SU-DHL-6 (cell line): Measurements from ENCODE around the gene TMC1.

Experiments
- H2AFZ ChIP-seq: fragments of 200-600 bp; sonication (generic); 2 replicates; pipeline ENCODE4 v1.6.1; 2014; ENCODE audit warnings: low read depth, mild to moderate bottlenecking, moderate library complexity, mixed read lengths, antibody characterized with exemption, low read length; ENCODE audit not compliant: severe bottlenecking
- H3F3A ChIP-seq: fragments of 200-600 bp; shearing (Covaris generic); 2 replicates; pipeline ENCODE4 v1.6.0; 2016; ENCODE audit warnings: antibody characterized with exemption, mild to moderate bottlenecking; ENCODE audit not compliant: insufficient read depth
- H3K27ac ChIP-seq: fragments of 200-600 bp; sonication (generic); 2 replicates; pipeline ENCODE4 v1.5.1; 2016; ENCODE audit warnings: low read depth, mild to moderate bottlenecking, low read length, moderate library complexity, mixed read lengths
- H3K27me3 ChIP-seq: fragments of 200-600 bp; sonication (generic), shearing (Covaris generic); 2 replicates; pipeline ENCODE4 v1.6.0; 2014; ENCODE audit warnings: mild to moderate bottlenecking, low read length
- H3K36me3 ChIP-seq: fragments of 200-600 bp; sonication (generic); 2 replicates; pipeline ENCODE4 v1.6.1; 2014; ENCODE audit warnings: mild to moderate bottlenecking, low read length, mixed read lengths
- H3K4me2 ChIP-seq: fragments of 300-600, 200-600 bp; shearing (Covaris generic), sonication (generic); 2 replicates; pipeline ENCODE4 v1.6.0; 2014; ENCODE audit warnings: low read length, low read depth, mild to moderate bottlenecking; ENCODE audit not compliant: poor library complexity, severe bottlenecking
- H3K4me3 ChIP-seq: fragments of 200-600 bp; sonication (generic); 2 replicates; pipeline ENCODE4 v1.5.1; 2014; ENCODE audit warnings: antibody characterized with exemption, low read length, mild to moderate bottlenecking, mixed read lengths; ENCODE audit not compliant: insufficient read depth, poor library complexity, severe bottlenecking
- H3K79me2 ChIP-seq: fragments of 200-600 bp; sonication (generic); 2 replicates; pipeline ENCODE4 v1.6.1; 2014; ENCODE audit warnings: mild to moderate bottlenecking, low read length, moderate library complexity; ENCODE audit not compliant: insufficient read depth
- H3K9ac ChIP-seq: fragments of 200-600 bp; sonication (generic); 2 replicates; pipeline ENCODE4 v1.7.0; 2014; ENCODE audit warnings: mild to moderate bottlenecking, low read length
- H3K9me2 ChIP-seq: fragments of 200-600 bp; sonication (generic); replicated peaks from 2 replicates; pipeline ENCODE4 v1.6.1; 2014; ENCODE audit warnings: low read length; ENCODE audit not compliant: insufficient read depth
- H3K9me3 ChIP-seq: fragments of 200-600 bp; sonication (generic); 2 replicates; pipeline ENCODE4 v1.6.1; 2014; ENCODE audit warnings: low read length, mixed read lengths; ENCODE audit not compliant: insufficient read depth
- H4K20me1 ChIP-seq: fragments of 200-600 bp; sonication (generic); 2 replicates; pipeline ENCODE4 v1.6.1; 2014; ENCODE audit warnings: low read depth, mild to moderate bottlenecking, antibody characterized with exemption, low read length, moderate library complexity, mixed read lengths
- EZH2phosphoT487 ChIP-seq: fragments of 200-600 bp; sonication (generic), shearing (Covaris generic); conservative IDR thresholded peaks from 2 replicates; pipeline ENCODE4 v1.6.1; 2018; ENCODE audit warnings: mild to moderate bottlenecking, antibody characterized with exemption, low read length, moderate library complexity, mixed read lengths
- TF ChIP-seq, protein P1 (sequence below): fragments of 200-600 bp; sonication (generic); IDR thresholded peaks from one replicate; pipeline ENCODE4 v1.5.1; 2017; ENCODE audit warnings: antibody characterized with exemption, mild to moderate bottlenecking, low read length, moderate library complexity; ENCODE audit not compliant: insufficient read depth, poor library complexity, severe bottlenecking

The TMC1 gene

DNA sequence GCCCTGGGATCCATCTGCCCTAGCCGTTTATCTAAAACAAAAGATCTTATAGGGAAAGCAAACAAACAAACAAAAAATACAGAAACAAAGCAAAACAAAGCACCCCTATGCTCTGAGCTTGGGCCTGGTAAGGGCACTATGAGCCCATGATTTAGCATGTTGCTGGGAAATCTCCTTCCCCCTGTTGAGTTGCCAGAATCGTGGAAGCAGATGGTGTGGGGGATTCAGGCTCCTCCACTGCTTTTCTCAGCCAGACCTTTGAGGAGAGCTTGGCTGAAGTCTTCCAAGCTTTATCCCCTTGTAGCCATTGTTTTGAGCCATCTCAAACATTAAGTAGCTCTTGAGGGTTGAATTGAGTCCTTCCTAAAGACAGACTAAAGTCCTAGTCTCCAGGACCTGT lies 29.9 kb downstream of the TMC1 start:
- Histone ChIP-seq H3K27ac (no peak overlapping the region), H3K36me3 (no peaks in the 10 kb centered on the region)

DNA sequence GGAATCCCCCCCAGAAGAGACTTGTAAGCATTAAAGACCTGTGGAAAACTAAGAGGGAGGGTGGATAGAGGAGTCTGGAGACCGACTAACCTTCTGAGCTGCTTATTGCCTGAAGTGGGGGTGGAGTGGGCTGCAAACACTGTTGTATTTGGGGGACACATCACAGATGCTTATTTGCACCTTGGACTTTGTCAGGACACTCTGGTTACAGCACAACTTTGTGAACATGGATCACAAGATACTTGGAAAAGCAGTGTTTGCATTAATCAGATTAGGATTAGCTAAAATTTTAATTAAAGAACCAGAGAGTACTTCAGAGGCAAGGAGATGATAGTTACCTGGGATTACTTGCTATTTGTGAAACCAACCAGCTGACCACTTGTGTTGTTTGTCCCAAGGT lies 30.9 kb downstream of the TMC1 start:
- Histone ChIP-seq H3K9ac (no peak overlapping the region), H4K20me1 (no peaks in the 10 kb centered on the region), H3K9me3 (no peaks in the 10 kb centered on the region), H3K79me2 (no peaks in the 10 kb centered on the region), H3K4me2 (no peak overlapping the region), H3K27me3 (no peaks in the 10 kb centered on the region), H3K27ac (no peak overlapping the region), H2AFZ (no peak overlapping the region), H3K36me3 (no peaks in the 10 kb centered on the region), H3K9me2 (no peaks in the 10 kb centered on the region), H3K4me3 (no peak overlapping the region), H3F3A (no peaks in the 10 kb centered on the region)
- TF ChIP-seq, protein P1, sequence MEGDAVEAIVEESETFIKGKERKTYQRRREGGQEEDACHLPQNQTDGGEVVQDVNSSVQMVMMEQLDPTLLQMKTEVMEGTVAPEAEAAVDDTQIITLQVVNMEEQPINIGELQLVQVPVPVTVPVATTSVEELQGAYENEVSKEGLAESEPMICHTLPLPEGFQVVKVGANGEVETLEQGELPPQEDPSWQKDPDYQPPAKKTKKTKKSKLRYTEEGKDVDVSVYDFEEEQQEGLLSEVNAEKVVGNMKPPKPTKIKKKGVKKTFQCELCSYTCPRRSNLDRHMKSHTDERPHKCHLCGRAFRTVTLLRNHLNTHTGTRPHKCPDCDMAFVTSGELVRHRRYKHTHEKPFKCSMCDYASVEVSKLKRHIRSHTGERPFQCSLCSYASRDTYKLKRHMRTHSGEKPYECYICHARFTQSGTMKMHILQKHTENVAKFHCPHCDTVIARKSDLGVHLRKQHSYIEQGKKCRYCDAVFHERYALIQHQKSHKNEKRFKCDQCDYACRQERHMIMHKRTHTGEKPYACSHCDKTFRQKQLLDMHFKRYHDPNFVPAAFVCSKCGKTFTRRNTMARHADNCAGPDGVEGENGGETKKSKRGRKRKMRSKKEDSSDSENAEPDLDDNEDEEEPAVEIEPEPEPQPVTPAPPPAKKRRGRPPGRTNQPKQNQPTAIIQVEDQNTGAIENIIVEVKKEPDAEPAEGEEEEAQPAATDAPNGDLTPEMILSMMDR, result no peak

More for the DNA sequence above, 29.9 kb downstream of the TMC1 start:
- no peak overlapping the region for H3K4me2 ChIP-seq
- H4K20me1 ChIP-seq, result no peaks in the 10 kb centered on the region
- H3K4me3 ChIP-seq, result no peak overlapping the region
- TF ChIP-seq, protein P1, result no peak
- no peak for TF ChIP-seq EZH2phosphoT487
- H3K9ac ChIP-seq, result no peak overlapping the region
- H3F3A ChIP-seq, result no peaks in the 10 kb centered on the region
- no peaks in the 10 kb centered on the region for H3K27me3 ChIP-seq
- no peaks in the 10 kb centered on the region for H3K9me3 ChIP-seq
- H3K79me2 ChIP-seq, result no peaks in the 10 kb centered on the region
- no peaks in the 10 kb centered on the region for H3K9me2 ChIP-seq
- H2AFZ ChIP-seq, result no peak overlapping the region

DNA sequence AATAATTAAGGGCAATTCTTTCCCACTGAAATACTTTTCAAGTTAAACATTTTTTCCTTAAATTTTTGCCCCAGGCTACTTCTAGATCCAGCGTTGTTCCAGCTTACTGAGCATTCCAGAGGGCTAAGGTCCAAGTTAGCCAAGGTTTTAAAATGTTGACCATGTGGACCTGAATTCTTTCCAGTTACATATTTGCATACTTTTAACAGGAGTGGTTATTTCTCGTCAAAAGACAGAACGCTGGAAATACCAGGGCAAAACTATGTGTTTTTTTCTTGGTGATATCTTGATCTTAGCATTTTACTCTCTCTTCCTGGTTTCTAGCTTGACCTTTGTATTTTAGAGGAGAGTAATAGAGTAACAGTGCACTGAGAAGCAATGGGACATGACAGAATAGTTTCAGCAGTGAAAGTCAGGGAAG lies 32.8 kb downstream of the TMC1 start:
- no peaks in the 10 kb centered on the region for H3K9me3 ChIP-seq
- H3K79me2 ChIP-seq, result no peaks in the 10 kb centered on the region
- H3K9ac ChIP-seq, result no peak overlapping the region
- no peak overlapping the region for H3K27ac ChIP-seq
- no peak for TF ChIP-seq EZH2phosphoT487
- TF ChIP-seq, protein P1, result no peak
- H3F3A ChIP-seq, result no peaks in the 10 kb centered on the region
- no peak overlapping the region for H2AFZ ChIP-seq
- H3K4me2 ChIP-seq, result no peak overlapping the region
- H4K20me1 ChIP-seq, result no peaks in the 10 kb centered on the region
- no peak overlapping the region for H3K4me3 ChIP-seq
- H3K9me2 ChIP-seq, result no peaks in the 10 kb centered on the region
- H3K36me3 ChIP-seq, result no peaks in the 10 kb centered on the region
- H3K27me3 ChIP-seq, result no peaks in the 10 kb centered on the region

DNA sequence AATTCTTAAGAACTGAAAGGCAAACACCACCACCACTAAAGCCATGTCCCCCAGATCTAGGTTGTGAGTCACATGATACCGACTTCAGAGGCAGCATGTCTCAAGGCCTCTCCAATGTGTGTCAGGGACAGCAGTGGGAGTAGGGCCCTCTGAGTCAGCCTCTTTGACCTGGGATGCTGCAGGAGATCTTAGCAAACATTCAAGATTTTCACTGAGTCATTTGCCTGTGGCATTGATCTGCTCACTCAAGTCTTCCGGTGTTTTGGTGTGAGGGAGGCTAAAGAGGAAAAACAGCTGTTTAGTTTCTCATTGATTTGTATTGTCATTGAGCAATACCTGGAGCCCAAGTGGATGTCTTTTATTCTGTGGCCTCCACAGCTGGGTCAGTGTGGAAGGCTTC lies 36.1 kb downstream of the TMC1 start:
- Histone ChIP-seq H3K4me3 (no peak overlapping the region), H3K27ac (no peak overlapping the region), H3K36me3 (no peaks in the 10 kb centered on the region), H3K79me2 (no peaks in the 10 kb centered on the region), H3K9ac (no peak overlapping the region), H2AFZ (no peak overlapping the region), H3K9me3 (no peaks in the 10 kb centered on the region), H3F3A (no peaks in the 10 kb centered on the region), H3K4me2 (no peak overlapping the region), H4K20me1 (no peaks in the 10 kb centered on the region), H3K9me2 (no peaks in the 10 kb centered on the region), H3K27me3 (no peaks in the 10 kb centered on the region)
- no peak for TF ChIP-seq EZH2phosphoT487
- TF ChIP-seq, protein P1, result no peak
